Glomerular visceral epithelial cell (primary cell): ENCODE results near the gene MYL3.

Experiments
- DNase-seq: peaks from one replicate; pipeline ENCODE4 v3.0.0-alpha.2; 2016; ENCODE audit errors: extremely low spot score

MYL3 gene

GRCh38 chr3:46899151-46900006, 36.1 kb upstream of the MYL3 start:
- no peak for DNase-seq

DNA sequence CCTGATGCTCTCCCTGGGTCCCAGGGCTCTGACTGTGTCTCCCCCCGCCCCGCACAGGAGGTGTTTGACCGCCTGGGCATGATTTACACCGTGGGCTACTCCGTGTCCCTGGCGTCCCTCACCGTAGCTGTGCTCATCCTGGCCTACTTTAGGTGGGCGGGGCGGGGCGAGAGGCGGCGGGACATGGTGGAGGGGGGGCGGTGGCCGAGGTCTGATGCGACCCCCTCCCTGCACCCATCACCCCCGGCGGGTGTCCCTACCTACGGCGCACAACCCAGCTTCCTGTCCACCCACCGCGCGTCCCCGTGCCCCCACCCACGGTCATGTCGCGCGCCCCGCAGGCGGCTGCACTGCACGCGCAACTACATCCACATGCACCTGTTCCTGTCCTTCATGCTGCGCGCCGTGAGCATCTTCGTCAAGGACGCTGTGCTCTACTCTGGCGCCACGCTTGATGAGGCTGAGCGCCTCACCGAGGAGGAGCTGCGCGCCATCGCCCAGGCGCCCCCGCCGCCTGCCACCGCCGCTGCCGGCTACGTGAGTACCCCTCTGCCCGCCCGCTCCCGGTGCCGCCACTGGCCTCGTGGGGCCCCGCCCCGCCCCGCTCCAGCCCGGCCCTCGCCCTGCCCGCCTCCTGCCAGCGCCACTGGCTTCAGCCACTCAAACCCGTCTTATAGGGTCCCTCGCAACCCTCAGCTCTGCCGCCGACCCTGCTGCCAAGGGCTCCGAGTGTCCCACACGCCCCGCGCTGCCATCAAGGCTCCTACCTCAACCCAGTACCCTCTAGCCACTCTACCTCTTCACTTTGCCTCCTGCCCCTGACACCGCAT, 35.3 kb upstream of the MYL3 start:
- DNase-seq = no peak

DNA sequence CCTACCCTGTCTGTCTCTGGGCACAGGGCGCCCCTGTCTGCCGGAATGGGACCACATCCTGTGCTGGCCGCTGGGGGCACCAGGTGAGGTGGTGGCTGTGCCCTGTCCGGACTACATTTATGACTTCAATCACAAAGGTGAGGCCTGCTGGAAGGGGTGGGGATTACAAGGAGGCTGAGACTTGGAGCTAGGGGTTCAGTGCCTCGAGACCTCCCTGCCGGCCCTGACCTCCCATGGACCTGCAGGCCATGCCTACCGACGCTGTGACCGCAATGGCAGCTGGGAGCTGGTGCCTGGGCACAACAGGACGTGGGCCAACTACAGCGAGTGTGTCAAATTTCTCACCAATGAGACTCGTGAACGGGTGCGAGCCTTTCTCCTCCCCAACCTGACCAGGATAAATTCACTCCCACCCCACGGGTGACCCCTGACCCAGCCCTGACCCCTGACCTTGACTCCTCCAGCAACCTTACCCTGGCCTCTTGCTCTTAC, 34.6 kb upstream of the MYL3 start:
- DNase-seq = no peak

- DNase-seq = no peak
Measured at GRCh38 chr3:46897031-46897430, 33.8 kb upstream of the MYL3 start.

GRCh38 chr3:46896386-46896785, 33.1 kb upstream of the MYL3 start:
- DNase-seq = no peak

DNA sequence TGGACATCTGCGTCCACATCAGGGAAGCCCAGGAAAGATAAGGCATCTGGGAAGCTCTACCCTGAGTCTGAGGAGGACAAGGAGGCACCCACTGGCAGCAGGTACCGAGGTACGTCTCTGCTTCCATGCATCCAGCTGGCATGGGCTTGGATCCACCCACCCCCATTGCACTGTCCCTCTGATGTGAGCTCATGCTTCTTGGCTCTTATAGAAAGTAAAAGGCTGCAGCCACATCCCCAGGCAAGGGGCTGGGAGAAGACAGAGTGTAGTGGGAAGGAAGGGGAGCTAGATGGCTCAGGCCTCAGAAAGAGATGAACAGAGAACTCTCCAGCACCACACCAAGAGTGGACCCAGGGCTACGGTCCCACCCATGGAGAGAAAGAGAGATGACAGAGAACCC, 32.5 kb upstream of the MYL3 start:
- no peak for DNase-seq

DNA sequence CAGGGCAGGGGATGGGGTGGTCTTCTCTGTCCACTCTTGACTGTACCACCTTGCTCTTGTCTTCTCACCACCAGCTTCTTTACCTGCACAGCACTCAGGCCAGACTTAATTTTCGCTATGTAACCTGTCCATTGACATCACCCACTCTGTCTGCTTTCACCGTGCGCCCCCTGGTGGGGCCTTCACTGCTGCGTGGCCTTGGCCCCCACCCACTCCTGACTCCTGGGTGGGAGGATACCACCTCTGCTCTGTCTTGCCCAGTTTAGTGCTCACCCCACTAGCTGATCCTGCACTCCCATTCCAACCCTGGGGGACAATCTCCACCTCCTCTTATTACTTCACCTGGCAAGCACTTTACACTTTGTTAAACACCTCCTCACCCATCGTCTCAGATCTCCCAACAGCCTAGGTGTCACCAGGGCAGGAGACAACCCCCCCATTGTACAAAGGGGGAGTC, 32.0 kb upstream of the MYL3 start:
- DNase-seq = peak; percentile 59

GRCh38 chr3:46894256-46894655, 31.0 kb upstream of the MYL3 start:
- no peak for DNase-seq

GRCh38 chr3:46893763-46894162, 30.5 kb upstream of the MYL3 start:
- no peak for DNase-seq

DNA sequence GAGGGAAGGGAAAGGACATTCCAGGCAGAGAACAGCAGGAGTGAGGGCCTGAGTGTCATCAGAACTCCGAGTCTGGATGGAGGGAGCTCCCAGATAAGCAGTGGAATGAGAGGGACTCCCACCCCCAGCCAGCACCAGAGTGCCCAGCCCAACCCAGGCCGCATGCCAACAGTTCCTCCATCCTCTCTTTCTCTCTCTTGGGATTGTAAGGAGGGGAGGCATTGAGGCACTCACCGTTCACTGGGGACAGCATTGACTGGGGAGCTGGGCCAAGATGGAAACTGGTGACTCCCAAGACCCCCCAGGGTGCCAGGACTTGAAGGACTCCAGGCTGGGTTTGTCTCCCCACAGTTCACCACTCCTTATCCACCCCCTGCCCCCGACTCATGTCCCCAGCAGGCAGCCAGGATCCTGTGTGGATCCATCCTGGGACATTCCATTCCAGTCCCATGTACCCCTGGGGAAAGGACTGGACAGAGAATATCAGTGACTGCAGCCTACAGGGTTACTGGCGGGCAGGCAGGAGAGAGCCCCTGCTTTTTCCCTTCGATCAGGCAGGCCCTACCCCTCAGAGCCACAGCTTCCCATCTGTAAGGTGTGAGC, 30.0 kb upstream of the MYL3 start:
- no peak for DNase-seq

- DNase-seq = peak; percentile 83
Measured at GRCh38 chr3:46892285-46893145, 29.3 kb upstream of the MYL3 start.

DNA sequence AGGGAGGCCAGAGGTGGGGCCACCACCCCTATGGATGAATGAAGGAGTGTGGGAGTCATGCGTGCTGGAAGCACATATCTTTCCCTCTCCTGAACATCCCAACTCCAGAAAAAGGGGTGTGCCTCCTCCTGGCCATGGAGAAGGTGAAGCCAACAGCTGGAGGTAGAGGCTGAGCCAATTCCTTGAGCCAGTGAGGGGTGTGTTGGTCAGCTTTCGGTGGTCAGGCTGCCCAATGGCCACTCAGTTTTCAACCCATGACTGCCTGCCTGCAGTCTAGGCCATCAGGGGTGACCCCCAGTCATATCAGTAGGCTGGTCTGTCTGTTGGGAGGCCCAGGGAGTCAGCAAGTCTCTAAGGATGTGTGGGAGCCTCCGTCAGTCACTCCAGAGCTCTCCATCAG, 27.9 kb upstream of the MYL3 start:
- DNase-seq = no peak

- no peak for DNase-seq
Measured at GRCh38 chr3:46890132-46890531, 26.9 kb upstream of the MYL3 start.

DNA sequence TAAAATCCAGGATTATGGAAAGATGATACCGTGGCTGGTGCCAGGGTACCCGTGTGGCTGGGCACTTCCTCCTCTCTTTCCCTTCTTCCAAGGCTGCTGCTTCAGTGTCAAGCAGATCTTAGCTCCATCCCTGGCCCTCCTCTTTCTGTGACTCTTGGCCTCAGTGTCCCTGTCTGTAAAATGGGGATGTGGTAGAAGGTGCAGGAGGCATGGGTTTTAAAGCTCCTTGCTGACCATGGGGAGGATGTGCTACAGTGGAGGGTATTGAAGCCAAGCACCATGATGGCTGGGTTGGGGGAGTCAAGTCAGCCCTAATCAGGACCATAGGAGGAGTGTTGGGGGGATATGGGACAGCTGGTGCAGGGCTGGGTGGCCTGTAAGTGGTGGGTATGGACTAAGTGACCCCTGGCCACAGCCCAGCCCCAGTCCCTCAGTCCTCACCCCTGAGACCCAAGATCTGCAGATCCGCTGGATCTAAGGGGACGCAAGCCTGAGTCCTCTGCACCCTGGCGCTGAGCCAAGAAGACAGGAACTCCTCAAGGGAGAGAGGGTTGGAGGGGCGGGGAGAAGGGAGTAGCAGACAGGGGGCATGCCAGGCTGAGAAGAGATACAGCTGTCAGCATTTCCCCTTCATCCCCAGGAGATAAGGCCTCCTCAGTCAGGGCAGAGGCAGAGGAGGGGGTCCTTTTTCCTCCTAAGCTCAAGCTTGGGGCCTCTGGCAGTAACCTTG, 26.3 kb upstream of the MYL3 start:
- DNase-seq = no peak

GRCh38 chr3:46888705-46889104, 25.5 kb upstream of the MYL3 start:
- DNase-seq = no peak

DNA sequence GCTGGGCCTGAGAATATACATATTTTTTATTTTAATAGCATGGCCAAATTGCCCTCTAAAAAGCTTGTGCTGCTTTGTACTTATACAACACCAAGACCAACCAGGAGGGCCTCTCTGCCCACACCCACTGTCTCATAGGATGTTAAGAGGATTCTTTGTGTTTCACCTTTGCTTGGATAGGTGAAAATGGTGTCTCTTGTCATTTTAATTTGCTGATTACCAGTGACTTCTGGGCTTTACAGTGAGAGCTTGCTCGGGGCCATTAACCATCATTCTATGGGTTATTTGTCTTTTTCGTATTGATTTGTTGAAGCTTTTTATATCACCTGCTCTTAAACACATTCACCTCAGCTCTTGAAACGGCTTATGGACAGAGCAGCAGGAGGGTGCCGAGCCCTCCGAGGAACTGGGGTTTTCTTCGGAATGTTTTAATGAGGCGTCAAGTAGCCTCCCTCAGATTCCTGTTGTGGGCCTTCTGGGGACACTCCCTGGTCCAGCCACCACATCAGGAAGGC, 24.8 kb upstream of the MYL3 start:
- no peak for DNase-seq

GRCh38 chr3:46885612-46886011, 22.4 kb upstream of the MYL3 start:
- DNase-seq = no peak

- DNase-seq = no peak
Measured at GRCh38 chr3:46884929-46885328, 21.7 kb upstream of the MYL3 start.

GRCh38 chr3:46884427-46884826, 21.2 kb upstream of the MYL3 start:
- no peak for DNase-seq

- DNase-seq = no peak
Measured at GRCh38 chr3:46883830-46884185, 20.6 kb upstream of the MYL3 start.
